Karpas-422 (cell line): ENCODE results near the gene HIP1R. TPM values are rescaled to one million over a fixed set of nuclear protein-coding genes. Genes with fewer than 3 reads are reported as not detected.

Source experiments
- DNase-seq: peaks from one replicate; pipeline ENCODE4 v3.0.0-alpha.2; 2015
- H2AFZ ChIP-seq: fragments of 200-600 bp; sonication (generic); 2 replicates; pipeline ENCODE4 v1.6.1; 2014; ENCODE audit warnings: antibody characterized with exemption, low read length, mixed read lengths
- H3K27ac ChIP-seq: fragments of 200-600 bp; sonication (generic); 2 replicates; pipeline ENCODE4 v1.5.1; 2014; ENCODE audit warnings: mild to moderate bottlenecking, low read length, moderate library complexity
- H3K27me3 ChIP-seq: fragments of 200-600 bp; sonication (generic); 2 replicates; pipeline ENCODE4 v1.6.1; 2014; ENCODE audit warnings: low read length, mixed read lengths
- H3K36me3 ChIP-seq: fragments of 200-600 bp; sonication (generic); 2 replicates; pipeline ENCODE4 v1.6.1; 2014; ENCODE audit warnings: low read length, mixed read lengths; ENCODE audit not compliant: insufficient read depth
- H3K4me1 ChIP-seq: fragments of 200-600 bp; sonication (generic); 2 replicates; pipeline ENCODE4 v1.6.1; 2014; ENCODE audit warnings: mild to moderate bottlenecking, low read length, mixed read lengths
- H3K4me2 ChIP-seq: fragments of 200-600 bp; sonication (generic); 2 replicates; pipeline ENCODE4 v1.6.1; 2014; ENCODE audit warnings: low read length, low read depth, mild to moderate bottlenecking; ENCODE audit not compliant: poor library complexity, severe bottlenecking
- H3K4me3 ChIP-seq: fragments of 200-600 bp; sonication (generic); 2 replicates; pipeline ENCODE4 v1.5.1; 2014; ENCODE audit warnings: mild to moderate bottlenecking, antibody characterized with exemption, low read length, mixed read lengths
- H3K79me2 ChIP-seq: fragments of 200-600 bp; sonication (generic); 2 replicates; pipeline ENCODE4 v1.6.1; 2014; ENCODE audit warnings: mild to moderate bottlenecking, low read length, mixed read lengths
- H3K9ac ChIP-seq: fragments of 200-600 bp; sonication (generic); 2 replicates; pipeline ENCODE4 v1.6.0; 2014; ENCODE audit warnings: low read length
- H3K9me2 ChIP-seq: fragments of 200-600 bp; sonication (generic), shearing (Covaris generic); replicated peaks from 2 replicates; pipeline ENCODE4 v1.6.0; 2014; ENCODE audit warnings: mild to moderate bottlenecking, low read length, moderate library complexity; ENCODE audit not compliant: insufficient read depth
- H3K9me3 ChIP-seq: fragments of 300-700, 200-600 bp; sonication (generic); 2 replicates; pipeline ENCODE4 v1.6.1; 2014; ENCODE audit warnings: low read length, mixed read lengths
- H4K20me1 ChIP-seq: fragments of 200-600 bp; sonication (generic); 2 replicates; pipeline ENCODE4 v1.6.1; 2014; ENCODE audit warnings: mild to moderate bottlenecking, antibody characterized with exemption, low read length, low read depth; ENCODE audit not compliant: insufficient read depth
- total RNA-seq: library from RNA; depleted of rRNA; stranded (reverse); fragments of >200 nt; shearing (Covaris generic); gene quantifications from 2 replicates; pipeline ENCODE4 v1.2.3, GENCODE V29; 2014; ENCODE audit warnings: low replicate concordance

The HIP1R gene
- total RNA-seq, 1 experiment from 2014 or later = 19.4 TPM

DNA sequence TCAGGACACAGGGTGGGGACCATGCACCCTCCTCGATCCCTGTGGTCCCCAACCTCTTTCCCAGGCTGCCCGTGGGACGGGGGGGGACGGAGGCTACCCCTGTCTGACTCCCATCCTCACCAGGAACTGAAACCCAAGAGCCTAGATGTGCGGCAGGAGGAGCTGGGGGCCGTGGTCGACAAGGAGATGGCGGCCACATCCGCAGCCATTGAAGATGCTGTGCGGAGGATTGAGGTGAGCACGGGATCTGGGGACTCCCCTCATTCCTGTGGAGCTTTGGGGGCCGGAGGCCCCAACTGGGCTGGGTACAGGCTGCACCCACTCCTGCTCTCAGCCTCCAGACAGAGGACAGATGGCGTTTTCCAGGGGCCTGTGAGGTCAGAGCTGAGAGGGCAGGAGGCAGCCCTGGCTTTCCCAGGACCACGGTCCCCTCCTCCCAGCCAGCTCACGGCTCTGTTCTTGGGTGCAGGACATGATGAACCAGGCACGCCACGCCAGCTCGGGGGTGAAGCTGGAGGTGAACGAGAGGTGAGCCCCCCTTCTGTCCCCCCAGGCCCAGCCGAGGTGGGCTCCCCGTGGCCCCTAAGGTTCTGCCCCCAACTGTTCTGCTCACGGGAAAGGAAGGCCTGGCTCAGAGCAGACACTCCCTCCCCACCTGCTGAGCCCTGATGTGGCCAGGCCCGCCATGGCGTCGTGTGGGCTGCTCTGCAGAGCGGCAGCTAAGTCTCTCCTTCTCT lies 24.2 kb downstream of the HIP1R start:
- Histone ChIP-seq H3K27ac (no peak overlapping the region), H2AFZ (no peak overlapping the region), H3K4me3 (no peak overlapping the region), H3K9ac (no peak overlapping the region), H3K4me2 (no peak overlapping the region), H3K27me3 (no peaks in the 10 kb centered on the region), H3K4me1 (peaks cover 6% of the 10 kb centered on the region), H3K36me3 (no peaks in the 10 kb centered on the region), H3K9me2 (no peaks in the 10 kb centered on the region), H4K20me1 (no peaks in the 10 kb centered on the region), H3K79me2 (no peaks in the 10 kb centered on the region), H3K9me3 (no peaks in the 10 kb centered on the region)
- no peak for DNase-seq

GRCh38 chr12:122860040-122860853 lies 25.0 kb downstream of the HIP1R start:
- no peaks in the 10 kb centered on the region for H3K9me3 ChIP-seq
- peaks cover 6% of the 10 kb centered on the region for H3K4me1 ChIP-seq
- H4K20me1 ChIP-seq = no peaks in the 10 kb centered on the region
- no peak overlapping the region for H3K9ac ChIP-seq
- H2AFZ ChIP-seq = no peak overlapping the region
- no peak overlapping the region for H3K27ac ChIP-seq
- H3K36me3 ChIP-seq = no peaks in the 10 kb centered on the region
- H3K4me3 ChIP-seq = no peak overlapping the region
- H3K79me2 ChIP-seq = no peaks in the 10 kb centered on the region
- H3K4me2 ChIP-seq = no peak overlapping the region
- H3K9me2 ChIP-seq = no peaks in the 10 kb centered on the region
- DNase-seq = peak; percentile 88
- H3K27me3 ChIP-seq = no peaks in the 10 kb centered on the region

DNA sequence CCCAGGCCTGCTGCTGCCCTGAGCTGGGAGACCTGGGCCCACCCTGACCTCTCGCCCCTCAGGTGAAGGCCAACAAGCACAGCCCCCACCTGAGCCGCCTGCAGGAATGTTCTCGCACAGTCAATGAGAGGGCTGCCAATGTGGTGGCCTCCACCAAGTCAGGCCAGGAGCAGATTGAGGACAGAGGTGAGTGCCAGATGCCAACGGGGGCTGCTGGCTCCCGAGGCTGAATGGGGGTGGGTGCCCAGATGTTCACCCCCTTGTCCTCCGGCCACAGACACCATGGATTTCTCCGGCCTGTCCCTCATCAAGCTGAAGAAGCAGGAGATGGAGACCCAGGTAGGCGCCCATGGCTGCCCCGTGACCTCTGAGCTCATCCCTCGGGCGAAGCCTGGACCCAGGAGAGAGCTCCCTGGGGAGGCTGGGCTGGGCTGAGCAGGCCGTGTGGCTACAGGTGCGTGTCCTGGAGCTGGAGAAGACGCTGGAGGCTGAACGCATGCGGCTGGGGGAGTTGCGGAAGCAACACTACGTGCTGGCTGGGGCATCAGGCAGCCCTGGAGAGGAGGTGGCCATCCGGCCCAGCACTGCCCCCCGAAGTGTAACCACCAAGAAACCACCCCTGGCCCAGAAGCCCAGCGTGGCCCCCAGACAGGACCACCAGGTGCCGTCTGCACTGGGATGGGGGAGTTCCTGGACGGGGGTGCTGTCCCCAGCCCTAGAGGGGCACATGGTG lies 25.8 kb downstream of the HIP1R start:
- Histone ChIP-seq H3K4me1 (peaks cover 6% of the 10 kb centered on the region), H3K4me2 (no peak overlapping the region), H3K27me3 (no peaks in the 10 kb centered on the region), H3K4me3 (no peak overlapping the region), H2AFZ (no peak overlapping the region), H3K9ac (no peak overlapping the region), H3K79me2 (no peaks in the 10 kb centered on the region), H3K27ac (no peak overlapping the region), H4K20me1 (no peaks in the 10 kb centered on the region), H3K9me3 (no peaks in the 10 kb centered on the region), H3K36me3 (no peaks in the 10 kb centered on the region), H3K9me2 (no peaks in the 10 kb centered on the region)
- DNase-seq = no peak

- Histone ChIP-seq H3K36me3 (no peaks in the 10 kb centered on the region), H3K9ac (no peak overlapping the region), H4K20me1 (no peaks in the 10 kb centered on the region), H3K9me3 (no peaks in the 10 kb centered on the region), H2AFZ (no peak overlapping the region), H3K27me3 (no peaks in the 10 kb centered on the region), H3K27ac (no peak overlapping the region), H3K4me2 (no peak overlapping the region), H3K9me2 (no peaks in the 10 kb centered on the region), H3K79me2 (no peaks in the 10 kb centered on the region), H3K4me3 (no peak overlapping the region), H3K4me1 (peaks cover 6% of the 10 kb centered on the region)
- no peak for DNase-seq
Measured at GRCh38 chr12:122861587-122861970, 26.3 kb downstream of the HIP1R start.

- Histone ChIP-seq H3K9me2 (no peaks in the 10 kb centered on the region), H3K4me3 (no peak overlapping the region), H4K20me1 (no peaks in the 10 kb centered on the region), H3K4me1 (peaks cover 6% of the 10 kb centered on the region), H3K79me2 (no peaks in the 10 kb centered on the region), H3K27ac (no peak overlapping the region), H2AFZ (no peak overlapping the region), H3K9me3 (no peaks in the 10 kb centered on the region), H3K4me2 (no peak overlapping the region), H3K36me3 (no peaks in the 10 kb centered on the region), H3K9ac (no peak overlapping the region), H3K27me3 (no peaks in the 10 kb centered on the region)
- no peak for DNase-seq
Measured at GRCh38 chr12:122862110-122862634, 26.9 kb downstream of the HIP1R start.

DNA sequence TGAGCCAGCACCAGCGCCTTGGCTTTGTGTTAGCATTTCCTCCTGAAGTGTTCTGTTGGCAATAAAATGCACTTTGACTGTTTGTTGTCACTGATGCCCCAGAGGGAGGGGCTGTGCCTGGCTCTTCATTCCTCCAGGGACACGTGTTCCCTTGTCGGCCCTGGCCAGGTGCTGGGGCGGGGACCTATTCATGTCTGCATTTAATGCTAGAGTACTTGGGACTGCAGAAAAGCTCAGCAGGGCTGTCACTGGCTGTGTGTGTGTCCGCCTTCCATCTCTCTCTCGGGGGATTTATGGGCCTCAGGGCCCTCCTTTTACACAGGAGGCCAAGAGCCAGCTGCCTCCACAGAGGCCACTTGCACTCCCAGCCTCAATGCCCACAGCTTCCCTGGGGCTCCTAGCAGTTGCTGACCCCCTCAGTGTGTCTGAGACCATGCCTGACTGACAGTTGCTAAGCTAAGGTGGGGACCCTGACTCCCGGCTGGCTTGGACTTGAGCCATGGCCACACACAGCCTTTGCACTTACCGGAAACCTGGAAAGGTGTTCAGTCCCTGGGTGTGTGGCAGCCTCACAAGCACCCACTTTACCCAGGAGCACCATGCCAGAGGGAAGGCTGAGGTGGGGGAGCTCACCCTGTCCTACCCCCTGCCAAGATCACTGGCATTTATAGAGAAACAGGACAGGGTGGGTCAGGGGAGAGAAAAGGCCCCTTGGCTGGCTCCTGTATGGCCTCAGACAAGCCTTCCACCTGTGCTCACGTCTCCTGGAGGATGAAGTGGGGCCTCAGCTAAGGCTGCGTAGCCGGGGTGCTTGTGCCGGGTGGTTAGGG lies 27.8 kb downstream of the HIP1R start:
- peaks cover 11% of the 10 kb centered on the region for H3K4me1 ChIP-seq
- H4K20me1 ChIP-seq = no peaks in the 10 kb centered on the region
- no peaks in the 10 kb centered on the region for H3K9me2 ChIP-seq
- no peak overlapping the region for H3K9ac ChIP-seq
- no peak overlapping the region for H2AFZ ChIP-seq
- no peak overlapping the region for H3K27ac ChIP-seq
- no peaks in the 10 kb centered on the region for H3K9me3 ChIP-seq
- no peaks in the 10 kb centered on the region for H3K27me3 ChIP-seq
- H3K79me2 ChIP-seq = no peaks in the 10 kb centered on the region
- DNase-seq = peak; percentile 59
- H3K36me3 ChIP-seq = no peaks in the 10 kb centered on the region
- no peak overlapping the region for H3K4me3 ChIP-seq
- no peak overlapping the region for H3K4me2 ChIP-seq

DNA sequence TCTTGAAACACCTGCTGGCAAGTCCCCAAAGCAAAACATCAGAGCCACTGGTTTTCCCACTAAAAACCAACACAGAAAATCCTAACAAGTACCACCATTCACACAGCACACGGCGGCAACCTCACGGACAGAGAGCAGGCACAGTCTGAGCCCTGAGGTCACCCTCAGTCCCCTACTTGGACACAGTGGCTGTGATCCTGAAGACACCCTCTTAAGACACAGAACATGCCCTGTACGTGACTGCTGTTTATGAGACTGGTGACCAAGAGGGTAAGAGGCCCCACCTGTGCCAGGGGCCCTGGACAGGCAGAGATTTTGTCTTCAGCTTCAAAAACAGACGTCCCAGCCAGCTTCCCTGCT lies 29.6 kb downstream of the HIP1R start:
- no peaks in the 10 kb centered on the region for H3K36me3 ChIP-seq
- H3K27me3 ChIP-seq = no peaks in the 10 kb centered on the region
- H2AFZ ChIP-seq = no peak overlapping the region
- H3K9me3 ChIP-seq = no peaks in the 10 kb centered on the region
- H3K4me3 ChIP-seq = no peak overlapping the region
- no peaks in the 10 kb centered on the region for H3K79me2 ChIP-seq
- no peaks in the 10 kb centered on the region for H3K9me2 ChIP-seq
- no peak overlapping the region for H3K9ac ChIP-seq
- H3K4me2 ChIP-seq = no peak overlapping the region
- no peaks in the 10 kb centered on the region for H4K20me1 ChIP-seq
- H3K27ac ChIP-seq = no peak overlapping the region
- peaks cover 11% of the 10 kb centered on the region for H3K4me1 ChIP-seq
- no peak for DNase-seq
